SU-DHL-6 (cell line): Measurements from ENCODE around the gene PLEKHM2.

Experiments
- H2AFZ ChIP-seq: fragments of 200-600 bp; sonication (generic); 2 replicates; pipeline ENCODE4 v1.6.1; 2014; ENCODE audit warnings: low read depth, mild to moderate bottlenecking, moderate library complexity, mixed read lengths, antibody characterized with exemption, low read length; ENCODE audit not compliant: severe bottlenecking
- H3F3A ChIP-seq: fragments of 200-600 bp; shearing (Covaris generic); 2 replicates; pipeline ENCODE4 v1.6.0; 2016; ENCODE audit warnings: antibody characterized with exemption, mild to moderate bottlenecking; ENCODE audit not compliant: insufficient read depth
- H3K27ac ChIP-seq: fragments of 200-600 bp; sonication (generic); 2 replicates; pipeline ENCODE4 v1.5.1; 2016; ENCODE audit warnings: low read depth, mild to moderate bottlenecking, low read length, moderate library complexity, mixed read lengths
- H3K27me3 ChIP-seq: fragments of 200-600 bp; sonication (generic), shearing (Covaris generic); 2 replicates; pipeline ENCODE4 v1.6.0; 2014; ENCODE audit warnings: mild to moderate bottlenecking, low read length
- H3K36me3 ChIP-seq: fragments of 200-600 bp; sonication (generic); 2 replicates; pipeline ENCODE4 v1.6.1; 2014; ENCODE audit warnings: mild to moderate bottlenecking, low read length, mixed read lengths
- H3K4me2 ChIP-seq: fragments of 300-600, 200-600 bp; shearing (Covaris generic), sonication (generic); 2 replicates; pipeline ENCODE4 v1.6.0; 2014; ENCODE audit warnings: low read length, low read depth, mild to moderate bottlenecking; ENCODE audit not compliant: poor library complexity, severe bottlenecking
- H3K4me3 ChIP-seq: fragments of 200-600 bp; sonication (generic); 2 replicates; pipeline ENCODE4 v1.5.1; 2014; ENCODE audit warnings: antibody characterized with exemption, low read length, mild to moderate bottlenecking, mixed read lengths; ENCODE audit not compliant: insufficient read depth, poor library complexity, severe bottlenecking
- H3K79me2 ChIP-seq: fragments of 200-600 bp; sonication (generic); 2 replicates; pipeline ENCODE4 v1.6.1; 2014; ENCODE audit warnings: mild to moderate bottlenecking, low read length, moderate library complexity; ENCODE audit not compliant: insufficient read depth
- H3K9ac ChIP-seq: fragments of 200-600 bp; sonication (generic); 2 replicates; pipeline ENCODE4 v1.7.0; 2014; ENCODE audit warnings: mild to moderate bottlenecking, low read length
- H3K9me2 ChIP-seq: fragments of 200-600 bp; sonication (generic); replicated peaks from 2 replicates; pipeline ENCODE4 v1.6.1; 2014; ENCODE audit warnings: low read length; ENCODE audit not compliant: insufficient read depth
- H3K9me3 ChIP-seq: fragments of 200-600 bp; sonication (generic); 2 replicates; pipeline ENCODE4 v1.6.1; 2014; ENCODE audit warnings: low read length, mixed read lengths; ENCODE audit not compliant: insufficient read depth
- H4K20me1 ChIP-seq: fragments of 200-600 bp; sonication (generic); 2 replicates; pipeline ENCODE4 v1.6.1; 2014; ENCODE audit warnings: low read depth, mild to moderate bottlenecking, antibody characterized with exemption, low read length, moderate library complexity, mixed read lengths
- EZH2phosphoT487 ChIP-seq: fragments of 200-600 bp; sonication (generic), shearing (Covaris generic); conservative IDR thresholded peaks from 2 replicates; pipeline ENCODE4 v1.6.1; 2018; ENCODE audit warnings: mild to moderate bottlenecking, antibody characterized with exemption, low read length, moderate library complexity, mixed read lengths
- TF ChIP-seq, protein P1 (sequence below): fragments of 200-600 bp; sonication (generic); IDR thresholded peaks from one replicate; pipeline ENCODE4 v1.5.1; 2017; ENCODE audit warnings: antibody characterized with exemption, mild to moderate bottlenecking, low read length, moderate library complexity; ENCODE audit not compliant: insufficient read depth, poor library complexity, severe bottlenecking

The PLEKHM2 gene

DNA sequence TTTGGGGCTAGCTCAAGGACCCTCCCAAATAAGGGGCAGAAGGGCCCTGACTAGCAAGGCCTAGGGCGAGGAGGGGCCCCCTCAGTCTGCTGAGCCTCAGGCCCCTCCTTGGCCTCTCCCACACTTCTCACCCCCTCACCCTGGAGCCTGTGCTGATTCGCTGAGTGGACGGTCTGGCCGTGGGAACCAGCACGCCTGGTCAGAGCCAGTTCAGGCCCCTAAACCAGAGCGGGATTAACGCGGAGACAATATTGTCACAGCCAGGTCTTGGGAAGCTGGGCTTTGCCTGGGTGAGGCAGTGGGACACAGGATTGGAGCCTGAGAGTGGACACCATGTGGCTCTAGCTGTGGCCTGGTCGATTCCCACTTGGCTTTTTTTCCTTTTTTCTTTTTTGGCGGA is 69.7 kb downstream of the PLEKHM2 start:
- Histone ChIP-seq H2AFZ (no peak overlapping the region), H3K9ac (no peak overlapping the region), H3K4me2 (no peak overlapping the region), H3K36me3 (no peaks in the 10 kb centered on the region), H3K9me2 (no peaks in the 10 kb centered on the region), H3K9me3 (no peaks in the 10 kb centered on the region), H3K27ac (no peak overlapping the region), H3K4me3 (no peak overlapping the region), H4K20me1 (no peaks in the 10 kb centered on the region), H3K27me3 (no peaks in the 10 kb centered on the region), H3K79me2 (no peaks in the 10 kb centered on the region), H3F3A (no peaks in the 10 kb centered on the region)
- no peak for TF ChIP-seq EZH2phosphoT487
- TF ChIP-seq, protein P1, sequence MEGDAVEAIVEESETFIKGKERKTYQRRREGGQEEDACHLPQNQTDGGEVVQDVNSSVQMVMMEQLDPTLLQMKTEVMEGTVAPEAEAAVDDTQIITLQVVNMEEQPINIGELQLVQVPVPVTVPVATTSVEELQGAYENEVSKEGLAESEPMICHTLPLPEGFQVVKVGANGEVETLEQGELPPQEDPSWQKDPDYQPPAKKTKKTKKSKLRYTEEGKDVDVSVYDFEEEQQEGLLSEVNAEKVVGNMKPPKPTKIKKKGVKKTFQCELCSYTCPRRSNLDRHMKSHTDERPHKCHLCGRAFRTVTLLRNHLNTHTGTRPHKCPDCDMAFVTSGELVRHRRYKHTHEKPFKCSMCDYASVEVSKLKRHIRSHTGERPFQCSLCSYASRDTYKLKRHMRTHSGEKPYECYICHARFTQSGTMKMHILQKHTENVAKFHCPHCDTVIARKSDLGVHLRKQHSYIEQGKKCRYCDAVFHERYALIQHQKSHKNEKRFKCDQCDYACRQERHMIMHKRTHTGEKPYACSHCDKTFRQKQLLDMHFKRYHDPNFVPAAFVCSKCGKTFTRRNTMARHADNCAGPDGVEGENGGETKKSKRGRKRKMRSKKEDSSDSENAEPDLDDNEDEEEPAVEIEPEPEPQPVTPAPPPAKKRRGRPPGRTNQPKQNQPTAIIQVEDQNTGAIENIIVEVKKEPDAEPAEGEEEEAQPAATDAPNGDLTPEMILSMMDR = no peak

DNA sequence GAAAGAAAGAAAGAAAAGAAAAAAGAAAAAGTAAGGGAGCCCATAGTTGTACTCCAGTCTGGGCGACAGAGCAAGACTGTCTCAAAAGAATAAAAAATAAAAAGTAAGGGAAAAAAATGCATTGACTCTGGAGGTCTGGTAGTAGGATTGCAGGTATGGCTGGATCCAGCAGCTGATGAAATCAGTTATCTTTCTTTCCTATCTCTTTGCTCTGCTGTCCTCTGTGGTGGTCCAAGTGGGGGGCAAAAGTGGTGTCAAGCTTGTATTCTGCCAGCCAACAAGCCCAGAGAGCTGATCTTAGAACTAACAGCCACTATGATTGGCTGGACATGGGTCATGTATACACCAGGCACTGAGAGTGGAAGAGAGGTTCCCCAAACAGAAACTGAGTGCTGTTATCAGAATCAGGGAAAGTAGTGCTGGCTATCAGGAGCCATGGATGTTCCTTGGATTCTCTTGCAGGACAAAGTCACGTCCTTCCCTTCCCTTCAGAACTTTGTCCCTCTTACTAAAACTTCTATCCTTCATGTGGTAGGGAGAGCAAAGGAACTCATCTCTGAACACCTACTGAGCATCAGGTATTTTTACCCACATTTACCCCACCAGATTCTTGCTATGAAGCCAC is 71.0 kb downstream of the PLEKHM2 start:
- no peaks in the 10 kb centered on the region for H3K9me3 ChIP-seq
- H3K4me2 ChIP-seq = no peak overlapping the region
- H4K20me1 ChIP-seq = no peaks in the 10 kb centered on the region
- H2AFZ ChIP-seq = no peak overlapping the region
- H3K9ac ChIP-seq = no peak overlapping the region
- no peaks in the 10 kb centered on the region for H3K79me2 ChIP-seq
- no peaks in the 10 kb centered on the region for H3K9me2 ChIP-seq
- no peak overlapping the region for H3K4me3 ChIP-seq
- no peaks in the 10 kb centered on the region for H3F3A ChIP-seq
- H3K27me3 ChIP-seq = no peaks in the 10 kb centered on the region
- H3K27ac ChIP-seq = no peak overlapping the region
- H3K36me3 ChIP-seq = no peaks in the 10 kb centered on the region
- TF ChIP-seq EZH2phosphoT487 = no peak
- TF ChIP-seq, protein P1 = no peak

DNA sequence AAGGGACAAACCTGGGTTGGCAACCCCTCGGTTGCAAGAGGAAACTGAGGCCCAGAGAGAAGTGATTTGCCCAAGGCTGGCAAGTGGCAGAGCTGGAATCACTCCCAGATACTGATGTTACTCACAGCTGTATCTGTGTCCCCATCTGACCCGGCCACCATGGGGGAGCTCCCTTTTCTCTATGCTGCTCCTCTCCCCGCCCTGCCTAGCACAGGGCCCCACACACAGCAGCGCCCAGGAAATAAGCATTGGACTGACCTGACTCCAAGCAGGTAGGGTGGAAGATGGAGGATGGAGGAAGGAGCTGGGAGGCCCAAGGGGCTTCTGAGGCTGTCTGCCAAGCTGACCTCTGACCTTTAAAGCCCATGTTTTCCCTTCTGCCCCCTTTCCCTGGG is 71.5 kb downstream of the PLEKHM2 start:
- no peak overlapping the region for H3K4me2 ChIP-seq
- no peaks in the 10 kb centered on the region for H3K36me3 ChIP-seq
- no peaks in the 10 kb centered on the region for H3K9me3 ChIP-seq
- no peak overlapping the region for H2AFZ ChIP-seq
- H3K27me3 ChIP-seq = no peaks in the 10 kb centered on the region
- no peaks in the 10 kb centered on the region for H3K9me2 ChIP-seq
- H3K9ac ChIP-seq = no peak overlapping the region
- no peak overlapping the region for H3K27ac ChIP-seq
- no peaks in the 10 kb centered on the region for H3F3A ChIP-seq
- TF ChIP-seq, protein P1 = no peak
- TF ChIP-seq EZH2phosphoT487 = no peak
- H4K20me1 ChIP-seq = no peaks in the 10 kb centered on the region
- no peak overlapping the region for H3K4me3 ChIP-seq
- H3K79me2 ChIP-seq = no peaks in the 10 kb centered on the region
